T-helper 17 cell (primary cell): ENCODE results near the gene NUP210L. TPM values are rescaled to one million over a fixed set of nuclear protein-coding genes. Genes with fewer than 3 reads are reported as not detected.

Experiments used
- ATAC-seq: fragments of 150-1000 bp; cut with Tn5 transposase; 2 replicates; pipeline ENCODE4 v1.10.0; 2021; ENCODE audit warnings: mild to moderate bottlenecking, moderate library complexity
- DNase-seq, 3 donors: peaks; one replicate each; pipeline versions ENCODE4 v3.0.0 to v3.0.0-alpha.2; 2020 to 2021
- H3K9me3 ChIP-seq: one replicate; pipeline ENCODE4 v1.7.0; 2013; ENCODE audit warnings: low read length, mild to moderate bottlenecking; ENCODE audit not compliant: control insufficient read depth, poor library complexity, severe bottlenecking
- H3K27ac Mint-ChIP-seq: one replicate; pipeline ENCODE4 v1.8.0; 2022; ENCODE audit warnings: mild to moderate bottlenecking, moderate library complexity, mixed read lengths
- H3K27me3 Mint-ChIP-seq: one replicate; pipeline ENCODE4 v1.8.0; 2022; ENCODE audit warnings: mixed read lengths
- H3K36me3 Mint-ChIP-seq: one replicate; pipeline ENCODE4 v1.8.0; 2022; ENCODE audit warnings: low read depth, mixed read lengths
- H3K4me1 Mint-ChIP-seq: one replicate; pipeline ENCODE4 v1.8.0; 2022; ENCODE audit warnings: mild to moderate bottlenecking, mixed read lengths
- H3K4me3 Mint-ChIP-seq: one replicate; pipeline ENCODE4 v1.8.0; 2022; ENCODE audit warnings: mild to moderate bottlenecking, moderate library complexity, mixed read lengths
- total RNA-seq, 4 donors: library from RNA in 2 of 4; stranded (reverse) in 2 of 4; gene quantifications; one replicate each; pipeline ENCODE4 v1.2.3 and lab custom pipeline; 2022 to 2026

NUP210L gene
- total RNA-seq, 2 donors from 2014 or later: 0.07 TPM; not detected in 1

GRCh38 chr1:153973525-153973924, 181.3 kb downstream of the NUP210L start:
- H3K9me3 ChIP-seq: no peaks in the 10 kb centered on the region
- no peak for DNase-seq
- peaks cover 5% of the 10 kb centered on the region for H3K36me3 Mint-ChIP-seq
- peak overlapping the region; percentile 72 for H3K27ac Mint-ChIP-seq
- ATAC-seq: no peak
- peaks cover 29% of the 10 kb centered on the region for H3K4me1 Mint-ChIP-seq
- no peaks in the 10 kb centered on the region for H3K27me3 Mint-ChIP-seq
- H3K4me3 Mint-ChIP-seq: peak overlapping the region; percentile 25

- Mint-ChIP-seq H3K27ac (peak overlapping the region; percentile 72), H3K27me3 (no peaks in the 10 kb centered on the region), H3K4me3 (no peak overlapping the region), H3K36me3 (peaks cover 5% of the 10 kb centered on the region), H3K4me1 (peaks cover 27% of the 10 kb centered on the region)
- DNase-seq (no peak), ATAC-seq (no peak)
- no peaks in the 10 kb centered on the region for H3K9me3 ChIP-seq
These were observed 181.8 kb downstream of the NUP210L start for GRCh38 chr1:153973071-153973470.

DNA sequence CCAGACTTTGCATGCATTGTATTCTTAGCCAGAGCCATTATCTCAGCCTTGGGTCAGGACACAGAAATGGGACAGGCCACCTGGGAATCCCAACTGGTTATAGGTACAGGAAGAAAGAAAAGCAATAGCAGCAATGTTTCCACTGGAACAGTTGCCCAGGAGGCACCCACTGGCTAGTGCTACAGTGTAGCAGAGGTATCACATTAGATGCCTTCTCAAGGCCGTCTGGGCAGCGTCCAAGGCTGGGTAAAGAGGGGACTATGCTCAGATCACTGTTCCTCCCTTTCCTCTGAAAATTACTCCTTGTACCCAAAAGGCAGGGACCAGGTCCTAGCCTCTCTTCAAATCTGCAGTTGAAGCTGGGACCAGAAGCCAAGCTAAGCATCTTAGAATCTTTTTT, 184.5 kb downstream of the NUP210L start:
- H3K27ac Mint-ChIP-seq: no peak overlapping the region
- no peak for ATAC-seq

GRCh38 chr1:153968972-153969371, 185.9 kb downstream of the NUP210L start:
- Mint-ChIP-seq H3K4me1 (peaks cover 30% of the 10 kb centered on the region), H3K27me3 (no peaks in the 10 kb centered on the region), H3K4me3 (no peak overlapping the region), H3K36me3 (peaks cover 3% of the 10 kb centered on the region), H3K27ac (peak overlapping the region; percentile 94)
- ATAC-seq (no peak), DNase-seq (no peak)
- no peaks in the 10 kb centered on the region for H3K9me3 ChIP-seq

More for the DNA sequence above, 184.5 kb downstream of the NUP210L start:
- no peaks in the 10 kb centered on the region for H3K9me3 ChIP-seq
- Mint-ChIP-seq H3K36me3 (peaks cover 5% of the 10 kb centered on the region), H3K4me3 (no peak overlapping the region), H3K4me1 (peaks cover 28% of the 10 kb centered on the region), H3K27me3 (no peaks in the 10 kb centered on the region)
- DNase-seq: no peak

DNA sequence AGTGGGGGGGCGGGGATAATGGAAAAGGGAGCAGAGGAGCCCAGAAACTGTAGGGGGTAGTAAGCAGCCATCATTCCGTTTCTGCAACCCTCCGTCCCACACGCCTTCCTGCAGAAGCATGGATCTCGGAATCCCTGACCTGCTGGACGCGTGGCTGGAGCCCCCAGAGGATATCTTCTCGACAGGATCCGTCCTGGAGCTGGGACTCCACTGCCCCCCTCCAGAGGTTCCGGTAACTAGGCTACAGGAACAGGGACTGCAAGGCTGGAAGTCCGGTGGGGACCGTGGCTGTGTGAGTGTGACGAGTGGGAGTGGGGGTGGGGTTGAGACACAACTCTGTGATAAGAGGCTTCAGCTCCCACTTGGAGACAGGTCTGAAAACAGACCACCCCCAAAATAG, 186.5 kb downstream of the NUP210L start:
- Mint-ChIP-seq H3K27me3 (no peaks in the 10 kb centered on the region), H3K4me1 (peaks cover 35% of the 10 kb centered on the region), H3K27ac (peak overlapping the region; percentile 94), H3K36me3 (peaks cover 3% of the 10 kb centered on the region), H3K4me3 (peak overlapping the region; percentile 95)
- H3K9me3 ChIP-seq: no peaks in the 10 kb centered on the region
- DNase-seq (no peak), ATAC-seq (no peak)

DNA sequence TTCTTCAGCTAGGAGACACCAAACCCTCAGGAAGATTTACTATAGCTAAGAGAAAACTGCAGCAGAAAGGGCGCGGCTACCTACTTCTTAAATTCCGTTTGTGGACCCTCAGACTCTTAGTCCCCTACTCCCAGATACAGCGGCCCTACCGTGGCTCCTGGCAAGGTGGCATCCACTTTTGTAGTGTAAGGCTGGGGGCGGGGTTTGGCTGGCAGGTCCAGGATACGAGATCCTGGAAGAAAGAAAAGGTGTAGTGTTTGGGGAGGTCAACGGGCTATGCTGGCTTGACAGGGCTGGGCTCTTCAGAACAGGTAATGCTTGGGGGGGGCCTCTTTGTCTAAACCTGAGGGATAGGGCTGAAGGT, 186.9 kb downstream of the NUP210L start:
- DNase-seq (no peak), ATAC-seq (no peak)
- H3K9me3 ChIP-seq: no peaks in the 10 kb centered on the region
- Mint-ChIP-seq H3K4me1 (peaks cover 35% of the 10 kb centered on the region), H3K27ac (peak overlapping the region; percentile 94), H3K4me3 (peak overlapping the region; percentile 95), H3K36me3 (peaks cover 2% of the 10 kb centered on the region), H3K27me3 (no peaks in the 10 kb centered on the region)

- peak within 1 kb of the TSS; percentile 95 for H3K4me3 Mint-ChIP-seq
- ATAC-seq (peak; percentile 88), DNase-seq (peak; percentile 64 to 74 (median 69))
- peaks cover 40% of the 10 kb centered on the region for H3K4me1 Mint-ChIP-seq
- peak within 1 kb of the TSS; percentile 94 for H3K27ac Mint-ChIP-seq
- no peaks in the 10 kb centered on the region for H3K9me3 ChIP-seq
- H3K27me3 Mint-ChIP-seq: no peaks in the 10 kb centered on the region
- H3K36me3 Mint-ChIP-seq: peaks cover 2% of the 10 kb centered on the region
These were observed 187.5 kb downstream of the NUP210L start, which contains the start of gene CREB3L4 for GRCh38 chr1:153967107-153967999. CREB3L4 (plus strand) TSS chr1:153967902; CDS start chr1:153968526, 624 bp downstream.

DNA sequence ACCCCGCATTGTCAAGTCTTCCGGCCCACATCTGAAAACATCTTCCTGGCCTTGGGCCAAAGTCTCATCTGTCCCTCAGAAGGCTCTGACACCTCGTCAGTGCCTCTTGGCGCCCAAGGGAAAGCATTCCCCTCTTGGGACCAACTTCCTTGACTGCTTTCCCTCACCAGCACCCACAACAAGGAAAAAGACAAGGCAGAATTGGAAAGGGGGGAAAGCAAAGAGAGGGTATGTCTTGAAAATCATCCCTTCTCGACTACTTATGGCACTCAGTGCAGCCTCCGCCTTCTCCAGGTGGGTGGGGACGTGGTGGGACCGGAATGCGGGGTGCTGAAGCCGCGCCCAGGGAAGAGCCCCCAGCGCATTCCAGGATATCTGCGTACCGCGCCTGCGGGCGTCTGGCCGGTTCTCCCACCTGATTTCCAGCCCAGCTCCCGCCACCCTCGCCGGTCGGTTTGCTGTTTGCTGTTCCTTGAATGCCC, 191.0 kb downstream of the NUP210L start:
- peaks cover 44% of the 10 kb centered on the region for H3K4me1 Mint-ChIP-seq
- ATAC-seq (no peak), DNase-seq (no peak)
- H3K27ac Mint-ChIP-seq: peak overlapping the region; percentile 99
- no peaks in the 10 kb centered on the region for H3K9me3 ChIP-seq
- H3K4me3 Mint-ChIP-seq: peak overlapping the region; percentile 97
- H3K27me3 Mint-ChIP-seq: no peaks in the 10 kb centered on the region
- peaks cover 2% of the 10 kb centered on the region for H3K36me3 Mint-ChIP-seq

- DNase-seq: peak; percentile 90 to 93 (median 93)
- Mint-ChIP-seq H3K27me3 (no peaks in the 10 kb centered on the region), H3K4me3 (peak within 1 kb of the TSS; percentile 97), H3K27ac (peak within 1 kb of the TSS; percentile 99), H3K4me1 (peaks cover 47% of the 10 kb centered on the region), H3K36me3 (peaks cover 5% of the 10 kb centered on the region)
- H3K9me3 ChIP-seq: no peaks in the 10 kb centered on the region
- peak; percentile 59 for ATAC-seq
These were observed 191.6 kb downstream of the NUP210L start, which contains the start of gene SLC39A1 for GRCh38 chr1:153963030-153963849. SLC39A1 (minus strand) TSS chr1:153963537; CDS start chr1:153962715, 822 bp downstream.

GRCh38 chr1:153962088-153963029, 192.5 kb downstream of the NUP210L start:
- Mint-ChIP-seq H3K27me3 (no peaks in the 10 kb centered on the region), H3K4me1 (peaks cover 46% of the 10 kb centered on the region), H3K4me3 (peak overlapping the region; percentile 97), H3K36me3 (peaks cover 7% of the 10 kb centered on the region), H3K27ac (peak overlapping the region; percentile 99)
- ATAC-seq: no peak
- H3K9me3 ChIP-seq: no peaks in the 10 kb centered on the region
- no peak for DNase-seq

GRCh38 chr1:153961421-153961820, 193.5 kb downstream of the NUP210L start:
- Mint-ChIP-seq H3K36me3 (peaks cover 7% of the 10 kb centered on the region), H3K27ac (peak overlapping the region; percentile 73)
- no peak for ATAC-seq

GRCh38 chr1:153960206-153960605, 194.7 kb downstream of the NUP210L start:
- DNase-seq (no peak), ATAC-seq (no peak)
- peaks cover 7% of the 10 kb centered on the region for H3K36me3 Mint-ChIP-seq
- H3K4me3 Mint-ChIP-seq: no peak overlapping the region
- H3K27ac Mint-ChIP-seq: no peak overlapping the region
- peaks cover 47% of the 10 kb centered on the region for H3K4me1 Mint-ChIP-seq
- H3K9me3 ChIP-seq: no peaks in the 10 kb centered on the region
- no peaks in the 10 kb centered on the region for H3K27me3 Mint-ChIP-seq

More at GRCh38 chr1:153961421-153961820, 193.5 kb downstream of the NUP210L start:
- H3K4me3 Mint-ChIP-seq: peak overlapping the region; percentile 49
- H3K9me3 ChIP-seq: no peaks in the 10 kb centered on the region
- peaks cover 48% of the 10 kb centered on the region for H3K4me1 Mint-ChIP-seq
- H3K27me3 Mint-ChIP-seq: no peaks in the 10 kb centered on the region
- no peak for DNase-seq
